HG02970 (cell line): ENCODE data around the gene SLC30A3.
"Not testable (repeated sequence)": the region's sequence is repeated elsewhere in the genome, so short reads cannot be mapped to it uniquely, and the experiment has no call there.

Source experiments
- ATAC-seq: cut with Tn5 transposase; IDR thresholded peaks from one replicate; pipeline ENCODE4 v1.9.1; 2021; ENCODE audit warnings: mild to moderate bottlenecking, moderate library complexity, moderate number of reproducible peaks; ENCODE audit not compliant: unreplicated experiment, low FRiP score

SLC30A3 gene

GRCh38 chr2:27288610-27289009 is 25.8 kb upstream of the SLC30A3 start:
- ATAC-seq = no peak

DNA sequence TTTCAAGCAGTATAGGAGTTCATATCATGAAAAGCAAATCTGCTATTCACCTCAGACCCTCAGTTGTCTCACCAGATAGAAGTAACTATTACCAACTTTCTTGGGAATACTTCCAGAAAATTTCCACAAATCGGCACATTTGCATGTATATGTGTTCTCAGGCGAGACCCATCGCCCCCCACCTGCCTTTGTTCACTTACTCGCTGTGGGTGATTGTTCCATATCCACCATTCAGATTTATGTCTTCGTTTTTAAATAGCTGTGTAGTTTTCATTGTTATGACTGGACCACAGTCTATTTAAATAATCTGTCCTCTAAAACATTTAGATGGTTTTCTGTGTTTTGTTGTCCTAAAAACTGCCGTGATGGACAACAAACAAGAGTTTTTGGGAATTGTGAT is 22.6 kb upstream of the SLC30A3 start:
- no peak for ATAC-seq

- ATAC-seq = no peak
Observed at GRCh38 chr2:27284996-27285395, 22.1 kb upstream of the SLC30A3 start.

- no peak for ATAC-seq
Observed at GRCh38 chr2:27282892-27283291, 20.0 kb upstream of the SLC30A3 start.

DNA sequence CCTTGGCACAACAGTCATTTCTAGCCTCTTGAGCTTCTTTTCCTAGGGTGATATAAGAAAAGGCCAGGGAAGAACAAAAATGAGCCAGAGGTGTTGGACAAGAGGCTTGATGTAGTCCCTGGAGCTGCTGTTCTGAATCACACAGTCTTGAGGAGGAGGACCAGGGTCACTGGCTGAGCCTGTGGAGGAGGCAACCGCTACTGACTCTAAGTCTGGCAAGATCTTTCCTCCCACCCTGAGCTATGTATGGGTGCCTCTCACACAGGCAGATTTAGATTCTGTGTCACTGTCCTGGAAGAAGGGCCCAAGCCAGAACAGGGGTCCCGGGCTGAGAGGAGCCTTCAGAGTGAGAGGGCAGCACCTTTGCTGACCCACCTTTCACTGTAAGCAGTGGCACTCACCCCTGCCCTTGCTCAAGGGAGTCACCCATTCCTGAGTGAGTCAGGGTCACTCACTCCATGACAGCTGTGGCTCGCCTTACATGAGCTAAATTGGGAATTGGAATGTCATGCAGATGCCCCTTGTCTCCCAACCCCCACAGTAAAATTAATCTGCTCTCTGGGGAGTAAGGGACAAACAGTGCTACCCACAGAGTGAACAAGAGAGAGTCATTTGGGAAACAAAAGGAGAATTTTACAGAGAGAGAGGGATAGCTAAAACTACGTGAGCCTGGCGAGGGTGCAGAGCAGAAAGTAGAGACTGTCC is 19.2 kb upstream of the SLC30A3 start, which contains the start of gene TRIM54:
TSS of gene TRIM54 (plus strand) at position 575 of the 705 bp plus-strand sequence. CDS start 303 bp downstream, outside the sequence.
- ATAC-seq = no peak

- ATAC-seq = no peak
Observed at GRCh38 chr2:27281442-27281841, 18.6 kb upstream of the SLC30A3 start.

DNA sequence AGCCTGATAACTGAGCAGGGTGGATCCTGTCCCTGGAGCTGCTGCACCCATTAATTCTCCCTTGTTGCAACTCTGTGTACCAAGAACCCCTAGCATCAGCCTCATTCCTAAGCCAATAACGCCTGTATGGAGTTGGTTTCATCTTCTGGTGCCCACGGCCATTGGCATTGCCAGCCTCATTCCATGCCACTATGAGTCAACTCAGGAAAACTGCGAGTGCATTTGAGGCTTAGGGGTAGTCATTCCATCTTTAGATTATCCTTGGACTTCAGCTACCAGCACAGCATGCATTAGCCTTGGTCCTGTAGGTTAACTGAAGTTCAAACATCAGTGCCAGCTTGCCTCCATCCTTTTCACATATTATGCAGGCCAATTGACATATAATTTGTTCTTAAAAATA is 18.0 kb upstream of the SLC30A3 start:
- ATAC-seq = no peak

GRCh38 chr2:27278010-27278409 is 15.2 kb upstream of the SLC30A3 start:
- ATAC-seq = no peak

DNA sequence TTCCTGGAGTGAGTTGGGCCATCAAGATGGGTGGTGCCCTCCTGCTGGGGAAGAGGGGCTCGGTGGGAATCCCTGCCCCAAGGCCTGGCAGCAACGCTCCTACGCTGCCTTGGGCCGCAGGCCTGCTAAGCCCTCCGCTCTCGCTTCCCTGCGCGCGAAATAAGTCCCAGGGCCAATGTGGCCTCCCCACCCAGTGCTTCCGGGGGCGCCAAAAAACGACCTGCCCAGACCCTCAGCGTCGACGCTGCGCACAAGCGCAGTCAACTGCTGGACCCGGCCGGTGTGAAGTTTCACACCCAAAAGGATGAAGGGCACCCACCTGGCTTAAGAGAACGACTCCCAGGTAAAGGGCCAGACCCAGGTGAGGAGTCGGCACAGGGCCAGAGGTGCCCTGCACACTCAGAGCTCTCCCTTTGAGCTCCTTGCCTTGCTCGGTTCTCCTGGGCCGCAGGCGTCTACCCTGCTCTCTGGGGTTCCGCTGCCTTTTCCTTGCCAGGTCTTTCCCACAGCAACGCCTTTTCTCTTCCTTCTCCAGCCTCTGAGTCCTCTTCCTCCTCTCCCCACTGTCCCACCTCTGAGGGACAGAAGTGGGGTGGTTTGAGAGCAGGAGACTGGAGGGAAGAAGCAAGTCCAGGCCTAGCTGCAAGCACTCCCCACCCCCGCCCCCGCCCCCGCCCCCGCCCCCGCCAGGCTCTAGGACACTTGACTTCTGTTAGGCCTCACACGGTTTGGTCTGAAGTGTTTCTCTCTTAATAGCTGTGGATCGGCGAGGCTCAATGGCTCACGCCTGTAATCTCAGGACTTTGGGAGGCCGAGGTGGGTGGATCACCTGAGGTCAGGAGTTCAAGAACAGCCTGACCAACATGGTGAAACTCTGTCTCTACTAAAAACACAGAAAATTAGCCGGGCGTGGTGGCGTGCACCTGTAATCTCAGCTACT is 12.6 kb upstream of the SLC30A3 start, which contains the start of gene DNAJC5G:
TSS of gene DNAJC5G (plus strand) at position 223 of the 940 bp plus-strand sequence. CDS start 1,296 bp downstream, outside the sequence.
- ATAC-seq = no peak

DNA sequence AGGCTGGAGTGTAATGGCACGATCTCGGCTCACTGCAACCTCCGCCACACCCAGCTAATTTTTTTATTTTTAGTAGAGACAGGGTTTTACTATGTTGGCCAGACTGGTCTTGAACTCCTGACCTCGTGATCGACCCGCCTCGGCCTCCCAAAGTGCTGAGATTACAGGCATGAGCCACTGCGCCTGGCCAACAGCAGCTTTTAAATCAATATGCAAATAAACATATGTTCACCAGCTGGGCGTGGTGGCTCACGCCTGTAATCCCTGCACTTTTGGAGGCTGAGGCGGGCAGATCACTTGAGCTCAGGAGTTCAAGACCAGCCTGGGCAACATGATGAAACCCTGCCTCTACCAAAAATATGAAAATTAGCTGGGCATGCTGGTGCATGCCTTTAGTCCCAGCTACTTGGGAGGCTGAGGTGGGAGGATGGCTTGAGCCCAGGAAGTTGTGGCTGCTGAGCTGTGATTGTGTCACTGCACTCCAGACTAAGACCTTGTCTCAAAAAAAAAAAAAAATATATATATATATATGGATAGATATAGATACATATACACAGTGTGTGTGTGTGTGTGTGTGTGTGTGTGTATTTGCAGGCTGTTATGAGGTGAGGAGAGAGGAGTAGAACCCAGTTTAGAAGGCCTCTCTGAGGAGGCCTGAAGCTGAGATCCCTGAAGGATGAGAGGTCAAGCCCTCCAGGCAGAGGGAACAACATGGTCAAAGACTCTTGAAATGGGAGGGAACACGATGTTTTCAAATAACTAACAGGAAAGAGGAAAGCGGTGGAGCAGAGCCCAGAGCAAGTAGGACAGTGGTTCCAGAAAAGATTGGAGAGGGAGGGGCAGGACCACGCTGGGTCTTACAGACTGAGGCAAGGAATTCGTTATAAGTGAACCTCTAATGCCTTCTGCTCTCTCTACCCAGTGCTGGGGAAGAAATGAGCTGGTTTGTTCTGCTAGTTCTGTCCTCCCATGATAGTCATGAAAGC is 10.0 kb upstream of the SLC30A3 start:
- not testable (repeated sequence) for ATAC-seq

DNA sequence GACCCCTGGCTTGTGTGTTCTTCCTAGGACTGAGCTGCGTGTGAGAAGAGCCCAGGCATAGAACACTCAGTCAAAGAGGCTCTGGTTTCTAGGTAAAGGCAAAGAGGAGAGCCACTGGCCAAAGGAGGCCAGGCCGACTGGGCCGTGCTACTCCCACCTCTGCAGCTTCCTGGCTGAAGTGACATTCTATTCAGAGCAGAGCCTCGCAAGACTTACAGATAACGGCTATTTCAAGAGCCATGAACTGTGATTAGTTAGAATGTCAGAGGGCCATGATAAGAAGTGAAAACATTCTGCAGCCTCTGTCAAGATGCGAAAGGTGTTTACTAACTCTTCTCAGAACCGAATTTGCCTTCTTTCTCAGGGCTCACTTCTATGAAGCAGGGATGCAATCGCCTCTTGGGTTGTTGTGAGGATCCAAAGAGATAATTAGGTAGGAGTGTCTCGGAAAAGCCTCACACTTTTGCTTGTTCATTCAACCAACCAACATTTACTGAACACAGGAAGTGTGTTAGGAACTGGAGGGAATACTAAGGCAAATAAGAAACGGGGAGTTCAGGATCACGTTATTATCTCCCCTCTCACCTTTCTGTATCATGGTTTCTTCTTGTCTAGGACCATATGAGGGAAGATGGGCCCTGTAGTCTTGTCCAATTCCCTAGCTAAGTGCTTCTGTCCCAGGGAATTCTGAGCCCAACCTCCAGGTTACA is 8.9 kb upstream of the SLC30A3 start:
- ATAC-seq = no peak

- no peak for ATAC-seq
Observed at GRCh38 chr2:27270670-27271069, 7.8 kb upstream of the SLC30A3 start.

DNA sequence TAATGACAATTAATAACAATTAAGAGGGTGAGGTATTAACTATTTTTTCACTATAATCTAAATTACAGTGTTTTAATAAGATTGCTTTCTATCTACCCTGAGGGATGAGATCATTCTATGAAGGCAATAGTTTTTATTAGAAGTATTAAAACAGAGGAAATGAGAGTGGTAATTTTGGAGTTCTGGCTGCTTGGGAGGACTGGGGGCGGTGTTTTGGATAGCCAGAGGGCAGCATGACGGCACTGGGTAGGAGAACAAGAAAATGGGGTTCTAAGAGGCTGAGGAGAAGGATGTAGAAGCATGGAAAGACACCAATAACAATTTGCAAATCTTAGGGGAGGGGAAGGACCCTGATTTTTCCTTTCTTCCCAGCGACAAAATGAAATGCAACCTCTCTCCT is 7.3 kb upstream of the SLC30A3 start:
- ATAC-seq = no peak

DNA sequence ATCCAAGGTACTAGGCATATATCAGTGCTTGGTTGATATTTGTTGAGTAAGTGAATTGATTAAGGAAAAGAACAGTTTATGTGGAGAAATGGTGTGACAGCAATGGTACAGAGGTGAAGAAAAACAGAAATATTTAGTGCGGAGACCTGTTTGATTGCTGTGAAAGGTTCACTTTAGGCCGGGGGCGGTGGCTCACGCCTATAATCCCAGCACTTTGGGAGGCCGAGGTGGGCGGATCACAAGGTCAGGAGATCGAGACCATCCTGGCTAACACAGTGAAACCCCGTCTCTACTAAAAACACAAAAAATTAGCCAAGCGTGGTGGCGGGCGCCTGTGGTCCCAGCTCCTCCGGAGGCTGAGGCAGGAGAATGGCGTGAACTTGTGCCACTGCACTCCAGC is 5.4 kb upstream of the SLC30A3 start:
- not testable (repeated sequence) for ATAC-seq

DNA sequence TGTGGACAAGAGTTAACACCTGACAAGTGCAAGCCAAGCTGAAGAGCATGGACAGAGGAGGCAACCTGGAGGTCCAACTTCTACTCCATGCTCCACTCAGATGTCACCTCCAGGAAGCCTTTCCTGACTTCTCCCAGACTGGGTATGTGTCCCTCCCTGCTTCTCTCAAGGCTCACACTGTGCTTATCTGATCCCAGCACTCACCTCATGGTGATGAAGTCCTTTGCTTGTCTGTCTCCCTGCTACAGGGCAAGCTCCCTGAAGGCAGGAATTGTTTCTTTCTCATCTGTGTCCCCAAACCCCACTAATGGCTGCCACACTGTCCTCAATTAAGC is 2.7 kb upstream of the SLC30A3 start:
- ATAC-seq = no peak

GRCh38 chr2:27264753-27265535 is 2.1 kb upstream of the SLC30A3 start:
- ATAC-seq = no peak

GRCh38 chr2:27264253-27264752 is 1.5 kb upstream of the SLC30A3 start:
- ATAC-seq = no peak

DNA sequence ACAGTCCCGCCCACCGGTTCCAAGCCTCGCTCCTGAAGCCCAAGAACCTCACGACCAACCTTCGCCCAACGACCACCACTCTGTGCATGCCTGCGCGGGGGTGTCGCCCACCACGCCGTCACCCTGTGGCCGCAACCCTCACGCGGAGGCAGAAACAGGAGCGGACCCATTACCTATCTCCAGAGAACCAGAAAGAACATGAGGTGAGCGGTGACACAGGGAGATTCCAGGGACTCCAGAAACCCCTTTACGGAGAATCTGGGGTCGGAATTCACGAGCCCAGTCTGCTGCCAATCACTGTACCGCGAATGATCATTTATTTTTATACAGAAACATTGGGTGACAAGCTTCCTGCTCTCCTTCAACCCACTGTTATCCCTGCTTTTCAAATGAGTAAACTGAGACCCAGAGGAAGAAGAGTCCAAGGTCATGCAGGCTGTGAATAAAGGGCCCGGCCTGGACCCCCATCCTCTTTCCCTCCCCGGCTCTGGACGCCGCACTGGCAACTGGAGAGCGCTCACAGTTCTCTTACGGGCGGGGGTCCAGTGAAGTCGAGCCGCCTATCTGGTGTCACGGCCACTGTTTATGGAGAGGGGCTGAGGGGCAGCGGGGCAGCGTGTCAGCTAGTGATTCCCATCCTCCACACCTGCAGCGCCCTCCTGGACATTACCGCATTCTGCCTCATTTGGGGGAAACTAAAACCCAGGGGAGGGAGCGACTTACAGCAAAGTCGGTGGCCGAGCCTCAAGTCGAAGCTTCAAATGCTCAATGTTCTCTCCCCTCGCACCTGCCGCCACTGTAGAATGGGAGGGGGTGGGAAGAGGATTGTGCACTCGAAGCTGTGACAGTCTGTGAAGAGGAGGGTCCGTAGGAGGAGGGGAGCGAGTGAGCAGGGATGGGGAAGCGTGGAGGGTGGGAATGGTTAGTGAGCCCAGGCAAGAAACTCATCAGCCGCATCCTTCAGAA is 723 bp upstream of the SLC30A3 start:
- no peak for ATAC-seq
